ENCODE results near the gene ARMC9.
"Not testable (repeated sequence)": the region's sequence is repeated elsewhere in the genome, so short reads cannot be mapped to it uniquely, and the experiment has no call there.

Gene ARMC9

DNA sequence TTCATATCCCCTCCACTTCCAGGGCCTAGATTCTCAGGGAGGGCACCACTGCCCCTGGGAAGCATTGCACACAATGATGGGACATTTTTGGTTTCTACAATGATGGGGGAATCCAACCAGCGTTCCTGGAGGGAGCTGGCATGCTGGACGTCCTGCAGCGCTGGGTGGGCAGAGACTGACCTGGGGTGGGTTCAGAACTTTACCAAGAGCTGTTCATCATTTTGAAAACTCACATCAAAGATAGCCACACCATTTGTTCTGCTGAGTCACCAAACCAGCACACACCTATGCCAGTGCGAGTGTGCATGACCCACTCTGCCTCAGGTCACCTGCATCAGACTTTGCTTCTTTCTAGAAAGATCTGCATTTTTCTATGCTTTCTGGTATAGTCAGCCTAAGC, 14.1 kb upstream of the ARMC9 start:
- DNase-seq, result no peak

DNA sequence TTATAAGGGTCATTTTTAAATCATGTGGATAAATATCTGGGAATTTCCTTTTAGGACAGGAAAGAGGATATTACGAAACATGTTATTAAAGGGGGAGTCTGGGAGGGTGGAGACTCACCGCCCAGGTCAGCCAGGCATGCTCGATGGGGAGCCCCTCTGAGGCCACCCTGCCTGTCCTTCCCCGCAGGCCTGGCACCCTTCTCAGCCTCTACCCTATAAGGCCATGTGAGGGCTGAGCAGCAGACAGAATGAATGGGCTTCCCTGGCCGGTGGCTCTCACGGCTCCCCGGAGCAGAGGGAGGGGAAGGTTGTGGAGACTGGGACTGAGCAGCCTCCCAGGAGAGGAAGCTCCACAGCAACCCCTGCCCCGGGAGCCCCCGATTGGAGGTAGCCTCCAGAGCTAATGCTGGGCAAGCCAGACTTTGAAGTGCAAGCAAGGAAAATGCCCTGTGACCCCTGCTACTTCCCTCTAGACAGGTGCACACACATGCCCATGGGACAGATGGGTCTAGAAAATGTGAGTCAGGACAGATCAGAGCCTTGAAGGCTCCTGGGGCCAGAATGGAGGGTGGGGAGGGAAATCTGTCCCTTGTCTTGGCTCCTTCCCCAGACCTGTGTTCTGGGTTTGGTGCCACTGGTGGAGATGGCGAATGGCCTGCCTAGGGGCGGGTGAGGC, 13.2 kb upstream of the ARMC9 start:
- no peak for DNase-seq

DNA sequence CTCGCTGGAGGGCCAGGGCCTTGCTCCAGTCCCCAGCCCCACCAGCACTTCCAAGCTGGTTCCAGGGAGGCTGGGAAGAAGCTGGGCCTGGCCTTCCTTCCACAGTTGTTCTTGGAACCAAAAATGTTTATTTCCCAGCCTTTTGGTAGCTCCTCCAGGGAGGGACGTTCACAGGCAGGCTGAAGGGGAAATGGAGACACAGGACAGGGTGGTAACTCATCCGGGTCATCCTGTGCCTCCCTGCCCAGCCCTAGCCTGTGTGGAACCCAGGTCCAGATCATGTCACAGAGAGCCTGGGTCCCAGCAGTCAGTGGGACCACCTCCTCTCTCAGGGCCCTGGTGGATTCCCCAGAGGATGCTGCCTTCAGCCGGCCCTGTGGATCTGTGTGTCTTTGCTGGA, 12.5 kb upstream of the ARMC9 start:
- DNase-seq, result no peak

DNA sequence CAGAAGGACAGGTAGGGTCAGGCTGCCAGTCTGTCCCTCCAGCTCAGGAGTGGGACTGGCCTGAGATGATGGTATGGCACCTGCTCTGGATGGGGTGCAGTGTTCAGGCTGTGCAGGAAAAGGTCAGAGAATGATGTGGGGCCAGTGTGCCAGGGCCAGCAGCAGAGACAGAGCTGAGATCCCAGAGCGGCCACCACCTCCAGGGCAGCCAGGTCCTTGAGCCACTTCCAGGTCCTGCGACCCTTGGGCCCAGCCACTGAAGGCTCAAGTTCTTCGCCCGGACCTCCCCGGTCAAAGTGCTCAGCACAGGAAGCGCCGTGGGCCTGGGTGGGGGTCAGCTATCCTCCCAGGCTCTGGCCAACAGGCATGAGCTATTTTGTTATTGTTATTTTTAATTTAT, 12.1 kb upstream of the ARMC9 start:
- DNase-seq, result no peak

DNA sequence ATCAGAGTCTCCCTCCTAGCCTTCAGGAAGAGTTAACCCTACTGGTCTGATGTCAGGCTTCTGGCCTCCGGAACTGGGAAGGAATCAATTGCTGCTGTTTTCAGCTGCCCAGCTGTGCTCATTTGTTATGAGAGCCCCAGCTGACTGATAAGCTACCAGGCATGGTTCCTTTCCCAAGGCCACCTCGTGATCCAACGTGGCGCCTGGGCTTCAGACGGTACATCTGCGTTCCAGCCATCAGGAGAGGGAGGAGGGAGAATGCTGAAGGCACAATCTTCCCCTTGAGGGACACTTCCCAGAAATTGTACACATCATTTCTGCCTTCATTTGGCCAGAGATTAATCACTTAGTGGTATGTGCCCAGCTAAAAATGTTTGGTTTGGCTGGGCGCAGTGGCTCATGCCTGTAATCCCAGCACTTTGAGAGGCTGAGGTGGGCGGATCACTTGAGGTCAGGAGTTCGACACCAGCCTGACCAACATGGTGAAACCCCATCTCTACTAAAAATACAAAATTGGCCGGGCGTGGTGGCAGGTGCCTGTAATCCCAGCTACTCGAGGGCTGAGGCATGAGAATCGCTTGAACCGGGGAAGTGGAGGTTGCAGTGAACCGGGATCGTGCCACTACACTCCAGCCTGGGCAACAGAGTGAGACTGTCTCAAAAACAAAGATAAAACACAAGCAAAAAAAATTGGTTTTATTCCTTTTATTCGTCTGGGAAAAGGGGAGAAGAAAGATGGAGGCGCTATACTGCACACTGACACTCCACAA, 10.5 kb upstream of the ARMC9 start:
- no peak for DNase-seq

DNA sequence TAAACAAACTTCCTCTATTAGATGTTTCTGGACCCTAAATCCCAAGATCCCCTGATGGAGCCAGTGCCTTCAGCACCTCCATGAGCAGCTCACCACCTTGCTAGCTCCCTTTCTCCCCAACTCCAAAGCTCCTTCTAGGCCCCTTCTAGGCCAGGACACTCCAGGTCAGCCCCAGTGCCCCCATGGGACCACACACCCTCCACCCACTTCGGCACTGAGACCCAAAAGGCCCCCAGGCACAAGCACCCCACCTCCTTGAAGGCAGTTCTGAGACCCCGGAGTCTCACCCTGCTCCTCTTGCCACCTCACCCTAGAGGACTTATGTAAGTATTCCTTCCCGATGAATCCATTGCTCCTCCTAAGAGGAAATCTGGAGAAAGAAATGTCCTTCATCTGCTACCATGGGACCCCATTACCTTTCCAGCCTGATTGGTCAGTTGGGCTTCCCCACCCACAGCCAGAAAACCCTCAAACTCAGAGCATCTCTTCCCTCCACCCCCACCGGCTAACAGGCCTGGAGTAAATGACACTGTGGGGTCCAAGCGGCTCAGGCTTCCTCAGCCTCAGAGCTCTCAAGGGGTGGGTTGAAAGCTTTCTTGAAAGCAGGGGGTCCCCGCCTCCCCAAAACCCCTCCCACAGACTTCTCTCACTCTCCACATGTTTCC, 9.8 kb upstream of the ARMC9 start:
- DNase-seq, result no peak

DNA sequence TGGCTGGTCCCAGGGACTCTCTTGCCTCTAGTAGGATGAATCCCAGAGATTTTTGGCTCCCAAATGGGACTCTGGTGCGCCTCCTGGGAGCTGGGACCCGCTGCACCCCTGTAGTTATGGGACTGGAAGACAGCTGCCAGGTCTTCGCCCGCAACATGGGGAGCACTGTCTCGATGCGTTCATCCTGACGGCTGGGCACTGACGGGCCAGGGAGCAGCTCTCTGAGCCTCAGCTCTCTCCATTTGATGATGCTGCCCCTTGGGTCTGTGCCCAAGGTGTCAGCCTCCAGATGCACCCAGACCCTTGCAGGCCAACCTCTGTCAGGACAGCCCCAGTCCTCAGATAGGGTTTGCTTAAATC, 9.3 kb upstream of the ARMC9 start:
- DNase-seq, result no peak

DNA sequence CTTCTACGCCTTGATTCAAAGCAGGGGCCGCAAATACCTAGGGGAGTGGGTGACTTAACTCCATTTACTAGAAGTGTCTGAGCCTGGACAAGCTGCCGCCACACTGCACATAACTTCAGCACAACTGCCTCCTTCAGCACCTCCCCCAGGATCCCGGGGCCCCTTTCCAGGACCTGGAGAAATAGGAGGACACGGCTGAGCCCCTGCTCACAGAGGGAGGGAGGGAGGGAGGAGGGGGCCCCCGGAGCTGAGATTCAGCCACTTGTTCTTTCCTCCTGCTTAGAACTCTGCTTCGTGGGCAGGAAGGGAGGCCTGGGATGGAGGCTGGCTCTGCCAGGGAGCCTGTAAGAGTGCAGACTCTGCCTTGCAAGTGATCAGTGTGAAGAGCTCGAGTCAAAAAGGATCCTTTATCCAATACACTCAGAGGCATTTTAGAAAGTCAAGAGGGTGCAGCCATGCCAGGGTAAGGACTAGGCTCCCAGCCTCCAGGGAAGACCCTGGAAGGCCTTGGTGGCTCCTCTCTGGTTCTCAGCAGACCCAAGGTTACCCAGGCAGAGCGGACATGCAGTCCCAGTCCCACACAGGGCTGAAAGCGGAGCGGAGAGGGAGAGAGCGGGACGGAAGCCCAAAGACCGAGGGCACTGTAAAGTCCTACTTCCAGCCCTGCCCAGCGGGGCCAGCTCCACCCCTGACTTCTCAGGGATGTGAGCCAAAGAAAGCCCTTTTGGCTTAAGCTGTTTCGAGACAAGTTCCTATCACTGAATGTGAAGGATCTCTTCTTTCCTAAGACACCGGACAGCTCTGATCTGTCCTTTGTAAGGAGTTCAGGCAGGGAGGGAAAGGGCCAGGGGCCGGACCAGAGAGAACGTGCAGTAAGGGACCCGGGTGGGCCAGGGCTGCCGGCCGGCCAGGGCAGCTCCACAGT, 8.6 kb upstream of the ARMC9 start:
- no peak for DNase-seq

DNA sequence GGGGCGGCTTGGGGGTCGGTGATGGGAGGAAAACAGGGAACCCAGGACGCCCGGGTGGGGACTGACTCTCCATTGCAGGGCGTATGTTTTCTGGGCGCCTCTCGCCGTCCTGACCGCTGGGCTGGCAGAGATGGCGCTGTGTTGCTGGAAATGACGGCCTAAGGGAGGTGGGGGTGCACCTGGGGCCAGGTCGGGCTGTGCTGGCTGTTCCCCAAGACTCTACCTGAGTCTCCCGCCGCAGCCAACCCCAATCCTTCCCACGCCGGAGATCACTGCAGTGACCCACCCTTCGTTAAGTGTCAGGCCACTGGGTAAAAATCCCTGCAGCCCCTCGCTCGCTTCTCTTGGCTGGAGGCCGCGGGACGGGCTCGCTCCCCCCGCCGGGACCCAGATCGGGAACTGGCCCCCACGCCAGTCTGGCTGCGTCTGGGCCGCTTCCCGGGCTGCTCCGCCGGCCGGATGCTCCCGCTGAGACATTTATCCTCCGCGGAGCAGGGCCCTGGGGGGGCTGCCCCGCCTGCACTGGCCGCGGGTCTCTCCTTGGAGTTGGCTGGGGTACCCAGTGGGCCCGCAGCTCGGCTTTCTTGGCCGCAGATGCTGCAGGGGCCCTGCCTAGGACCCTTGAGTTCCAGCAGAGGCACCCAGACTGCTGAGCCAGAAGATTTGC, 7.8 kb upstream of the ARMC9 start:
- no peak for DNase-seq

DNA sequence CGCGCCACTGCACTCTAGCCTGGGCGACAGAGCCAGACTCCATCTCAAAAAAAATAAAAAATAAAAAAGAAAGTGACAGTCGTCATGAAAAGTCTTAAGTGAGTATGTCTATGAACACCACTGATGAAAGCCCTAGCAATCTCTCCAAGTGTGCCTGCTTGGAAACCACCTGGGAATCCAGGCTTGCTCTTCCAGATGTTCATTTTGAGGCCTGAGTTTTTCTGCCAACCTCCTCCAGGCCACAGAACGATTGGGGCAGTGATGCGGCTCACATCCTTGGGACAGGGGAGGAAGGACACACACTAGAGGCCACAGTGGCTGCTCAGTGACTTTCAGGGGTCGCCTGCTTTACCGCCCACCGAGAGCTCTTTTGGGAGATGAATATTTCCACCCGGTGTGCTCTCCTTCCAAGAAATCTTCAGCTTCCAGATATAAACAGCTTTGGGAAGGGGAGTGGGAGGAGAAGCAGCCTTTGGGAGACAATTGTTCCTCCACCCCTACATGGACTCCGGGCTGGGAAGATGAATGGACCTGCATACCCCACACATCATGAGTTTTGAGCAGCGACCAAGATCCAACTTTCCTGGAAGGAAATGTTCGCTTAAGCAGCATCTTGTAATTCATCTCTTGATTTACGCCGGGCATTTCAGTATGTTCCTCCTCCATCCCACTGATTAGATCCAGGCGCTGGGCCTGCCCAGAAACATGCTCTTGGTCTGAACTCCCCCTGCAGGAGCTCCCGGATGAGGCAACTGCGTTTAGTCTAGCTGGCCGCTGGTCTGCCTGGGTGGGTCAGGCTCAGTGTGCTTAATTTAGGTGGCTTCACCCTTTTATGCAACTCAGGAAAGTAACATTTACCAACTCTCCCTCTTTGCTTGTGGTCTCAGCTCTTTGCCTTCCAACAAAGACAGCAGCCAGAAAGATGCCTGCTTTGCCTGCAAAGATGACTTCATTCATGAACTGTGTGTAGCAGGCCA, 6.2 kb upstream of the ARMC9 start:
- DNase-seq, result no peak

DNA sequence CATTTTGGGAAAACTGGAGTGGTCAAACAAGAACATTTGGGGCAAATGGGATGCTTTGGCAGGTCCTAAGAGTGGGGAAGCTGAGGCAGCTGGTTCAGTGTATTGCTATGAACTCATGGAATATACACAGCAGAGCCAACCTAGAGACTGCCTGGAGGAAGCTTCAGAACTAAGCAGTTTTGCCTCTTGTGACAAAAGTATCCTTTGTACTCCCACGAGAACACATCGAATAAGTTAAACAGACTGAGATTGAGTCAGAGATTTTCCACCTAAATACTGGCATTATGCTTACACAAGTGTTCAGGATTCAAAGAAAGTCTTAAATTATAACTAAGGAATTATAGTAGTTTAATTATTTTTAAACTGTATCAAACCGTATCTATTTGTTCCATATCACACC, 5.2 kb upstream of the ARMC9 start:
- no peak for DNase-seq

DNA sequence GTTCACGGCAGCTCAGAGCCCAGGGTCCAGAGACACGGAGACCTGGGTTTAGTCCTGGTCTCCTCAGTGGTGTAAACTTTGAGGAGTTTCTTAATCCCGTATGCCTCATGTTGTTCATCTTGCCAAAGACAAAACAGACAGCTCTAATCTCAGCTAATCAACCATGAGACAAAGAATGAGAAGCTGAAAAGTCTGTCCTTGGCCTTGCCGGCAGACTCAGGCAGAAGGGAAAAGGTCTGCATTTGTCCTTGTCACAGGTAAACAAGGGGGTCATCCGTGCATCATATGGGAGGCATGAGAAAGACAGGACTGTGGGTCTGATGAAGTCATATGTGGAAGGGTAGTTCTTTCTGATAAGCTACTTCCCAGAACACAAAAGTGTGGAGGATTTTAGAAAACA, 1.8 kb upstream of the ARMC9 start:
- no peak for DNase-seq

DNA sequence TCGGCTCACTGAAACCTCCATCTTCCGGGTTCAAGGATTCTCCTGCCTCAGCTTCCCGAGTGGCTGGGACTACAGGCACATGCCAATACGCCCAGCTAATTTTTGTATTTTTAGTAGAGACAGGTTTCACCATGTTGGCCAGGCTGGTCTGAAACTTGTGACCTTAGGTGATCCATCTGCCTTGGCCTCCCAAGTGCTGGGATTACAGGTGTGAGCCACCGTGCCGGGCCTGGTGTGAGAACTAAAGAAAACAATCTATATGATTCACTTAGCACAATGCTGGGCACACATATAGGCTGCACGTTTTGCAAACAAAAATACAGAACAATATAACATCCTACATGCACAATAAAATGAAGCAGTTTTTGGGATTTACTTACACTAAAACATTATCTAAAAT, 1.2 kb upstream of the ARMC9 start:
- not testable (repeated sequence) for DNase-seq

DNA sequence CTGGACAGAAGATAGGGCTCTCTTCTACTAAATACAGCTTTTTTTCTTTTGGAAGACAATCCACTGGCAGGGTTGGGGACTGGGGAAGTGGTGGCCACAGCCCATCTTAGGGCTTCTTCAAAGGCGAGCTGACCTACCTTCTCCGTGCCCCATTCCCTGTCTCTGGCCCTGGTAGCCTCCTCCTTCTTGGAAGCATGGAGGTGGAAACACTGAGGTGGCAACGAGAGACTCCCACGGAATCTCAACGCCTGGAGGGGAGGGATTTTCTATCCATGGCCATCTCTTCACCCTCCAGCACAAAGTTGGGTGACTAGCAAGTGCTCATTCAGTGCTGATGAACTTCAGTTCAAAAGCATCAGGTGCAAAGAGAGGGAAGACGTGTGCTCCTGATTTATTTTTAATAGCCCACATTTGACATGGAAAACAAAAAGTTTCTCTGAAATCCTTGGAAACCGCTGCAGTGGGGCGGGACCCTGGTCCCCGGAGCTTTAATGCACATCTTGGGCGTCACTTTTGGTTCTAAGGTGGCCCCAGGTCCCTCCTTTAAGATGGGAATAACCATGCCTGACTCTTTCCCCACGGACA, 633 bp upstream of the ARMC9 start:
- no peak for DNase-seq

DNA sequence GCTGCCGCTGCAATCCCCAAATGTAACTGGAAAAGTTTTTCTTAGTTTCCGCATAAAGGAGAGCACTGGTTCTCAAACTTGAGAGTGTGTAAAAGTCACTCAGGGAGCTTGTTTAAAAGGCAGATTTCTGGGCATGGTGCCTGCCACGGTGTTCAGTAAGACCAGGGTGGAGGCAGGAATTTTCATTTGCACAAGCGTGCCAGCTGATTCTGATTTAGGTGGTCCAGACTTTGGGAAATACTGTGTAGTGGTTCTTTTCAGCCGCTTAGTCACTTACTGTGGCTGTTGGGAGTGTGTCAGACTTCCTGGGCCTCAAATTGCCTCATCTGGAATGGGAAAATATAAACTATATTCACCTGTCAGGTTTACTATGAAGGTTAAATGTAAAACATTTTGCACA, 788 bp downstream of the ARMC9 start:
- no peak for DNase-seq

DNA sequence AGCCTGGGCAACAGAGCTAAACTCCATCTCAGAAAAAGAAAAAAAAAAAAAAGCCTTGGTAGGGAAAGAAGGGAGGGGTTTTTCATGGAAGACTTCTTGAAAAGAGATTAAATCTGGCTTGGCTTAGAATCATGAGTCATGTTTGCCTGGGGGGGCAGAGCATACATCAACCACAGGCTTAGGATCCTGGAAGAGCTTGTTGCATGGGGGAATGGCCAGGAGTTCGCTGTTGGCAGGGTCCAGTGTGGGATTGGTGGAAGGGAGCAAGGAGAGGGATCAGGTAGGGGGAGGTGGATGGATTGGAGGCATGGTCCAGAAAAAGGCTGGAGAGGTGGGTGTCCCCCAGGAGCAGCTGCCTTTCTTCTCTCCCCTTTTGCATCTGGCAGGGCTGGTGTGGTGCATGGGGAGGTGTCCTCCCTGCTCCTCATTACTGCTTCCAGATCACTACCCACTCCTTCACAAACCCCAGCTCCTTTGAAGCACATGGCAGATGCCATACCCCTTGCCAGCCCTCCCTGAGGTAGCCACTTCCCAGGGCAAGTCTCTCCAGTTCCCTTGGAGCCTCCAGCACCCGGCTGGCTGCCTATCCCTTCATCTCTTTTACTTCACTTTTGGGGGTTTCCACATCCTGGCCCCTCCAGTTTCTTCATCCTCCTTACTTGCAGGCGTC, 2.5 kb downstream of the ARMC9 start:
- DNase-seq, result no peak

DNA sequence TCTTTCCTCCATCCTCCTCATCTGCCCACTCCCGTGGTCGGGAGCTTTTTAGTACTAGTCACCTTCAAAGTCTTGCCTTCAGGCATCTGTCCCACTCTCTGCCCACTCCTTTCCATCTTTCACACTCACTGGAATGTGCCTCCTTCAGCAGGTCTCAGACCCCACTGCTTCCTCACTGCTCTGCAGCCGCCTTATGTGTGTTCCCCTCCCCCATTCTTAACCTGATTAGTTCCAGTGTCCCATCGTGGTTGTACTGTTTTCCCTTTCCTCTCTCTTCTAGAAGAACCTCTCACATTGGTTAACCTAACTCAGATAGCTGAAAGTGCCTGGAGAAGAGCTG, 3.0 kb downstream of the ARMC9 start:
- no peak for DNase-seq

DNA sequence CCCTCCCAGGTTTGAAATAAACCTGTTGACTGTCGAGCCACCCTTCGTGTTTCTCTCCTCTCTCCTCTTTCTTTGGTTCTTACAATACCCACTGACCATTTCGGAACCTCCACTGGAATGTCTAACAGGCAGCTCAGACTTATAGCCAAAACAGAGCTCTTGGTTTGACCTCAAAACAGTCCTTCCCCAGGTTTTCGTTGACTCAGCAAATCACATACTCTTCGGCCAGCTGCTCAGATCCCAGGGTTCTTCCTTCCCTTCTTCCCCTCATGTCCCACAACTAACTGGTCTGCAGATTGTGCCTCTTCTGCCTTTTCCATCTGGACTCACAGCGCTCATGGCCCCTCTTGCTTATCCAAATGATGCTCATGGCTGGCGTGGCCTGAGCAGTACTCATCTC, 4.7 kb downstream of the ARMC9 start:
- no peak for DNase-seq

DNA sequence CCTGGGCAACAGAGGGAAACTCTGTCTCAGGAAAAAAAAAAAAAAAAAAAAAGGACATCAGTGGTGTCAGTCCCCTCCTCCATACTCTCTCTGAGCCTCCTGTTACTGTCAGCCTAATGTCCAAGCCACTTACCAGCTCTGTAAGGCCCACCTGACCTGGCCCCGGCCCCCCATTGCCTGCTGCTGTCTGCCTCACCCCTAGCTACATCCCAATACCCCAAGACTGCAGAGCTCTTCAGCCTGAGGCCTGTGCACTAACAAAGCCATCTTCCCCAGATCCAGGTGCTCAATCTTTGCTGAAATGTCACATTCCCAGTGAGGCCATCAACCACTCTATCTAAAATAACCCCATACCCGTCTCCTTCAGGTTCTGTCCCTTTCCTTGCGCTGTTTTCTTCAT, 5.7 kb downstream of the ARMC9 start:
- no peak for DNase-seq

DNA sequence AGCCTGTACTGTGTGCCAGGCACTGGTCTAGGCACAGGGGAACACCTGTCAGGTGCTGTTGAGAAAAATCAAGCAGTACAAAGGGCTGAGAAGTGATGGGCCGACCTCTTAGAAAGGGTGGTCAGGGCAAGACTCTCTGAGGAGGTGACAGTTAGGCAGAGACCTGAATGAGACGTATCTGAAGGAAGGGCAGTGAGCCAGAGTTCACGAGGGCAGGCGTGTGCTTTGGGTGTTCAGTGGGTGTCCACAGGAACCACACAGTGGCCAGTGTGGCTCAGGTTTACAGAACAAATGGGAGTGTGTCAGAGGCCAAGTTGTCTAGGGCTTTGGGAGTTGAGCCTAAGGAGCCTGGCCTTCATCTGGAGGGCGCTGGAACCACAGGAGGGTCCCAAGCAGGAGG, 6.2 kb downstream of the ARMC9 start:
- DNase-seq, result no peak

DNA sequence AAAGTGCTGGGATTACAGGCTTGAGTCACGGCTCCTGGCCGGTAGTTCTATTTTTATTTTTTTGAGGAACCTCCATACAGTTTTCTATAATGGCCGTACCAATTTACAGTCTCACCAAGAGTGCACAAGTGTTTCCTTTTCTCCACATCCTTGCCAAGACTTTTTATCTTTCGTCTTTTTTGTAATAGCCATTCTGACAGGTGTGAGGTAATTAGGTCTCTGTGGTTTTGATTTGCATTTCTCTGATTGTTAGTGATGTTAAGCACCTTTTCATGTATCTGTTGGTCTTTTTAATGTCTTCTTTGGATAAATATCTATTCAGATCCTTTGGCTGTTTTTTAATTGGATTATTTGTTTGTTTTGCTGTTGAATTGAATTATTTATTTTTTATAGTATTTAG, 9.3 kb downstream of the ARMC9 start:
- no peak for DNase-seq

Data from NCI-H1417 treated with DMSO at 0.1 percent for 48 hours (cell line).